Stimulated activated CD8-positive, alpha-beta memory T cell treated with anti-CD3 and anti-CD28 coated beads, Interleukin-7, amount 100 ng/mL, for 24 hours (primary cell): ENCODE results near the gene AMY1C.
"Not testable (repeated sequence)": the region's sequence is repeated elsewhere in the genome, so short reads cannot be mapped to it uniquely, and the experiment has no call there.

Experiments used
- DNase-seq: peaks from one replicate; pipeline ENCODE4 v3.0.0-alpha.2; 2020; ENCODE audit warnings: low read depth

Gene AMY1C

GRCh38 chr1:103749598-103749997 is at the start of gene AMY1C:
Gene AMY1C, plus strand, starts transcription at chr1:103749898. Its CDS starts 572 bp downstream, at chr1:103750470.
- not testable (repeated sequence) for DNase-seq

- DNase-seq: not testable (repeated sequence)
Observed at GRCh38 chr1:103700669-103701068, 49.0 kb upstream of the AMY1C start.

DNA sequence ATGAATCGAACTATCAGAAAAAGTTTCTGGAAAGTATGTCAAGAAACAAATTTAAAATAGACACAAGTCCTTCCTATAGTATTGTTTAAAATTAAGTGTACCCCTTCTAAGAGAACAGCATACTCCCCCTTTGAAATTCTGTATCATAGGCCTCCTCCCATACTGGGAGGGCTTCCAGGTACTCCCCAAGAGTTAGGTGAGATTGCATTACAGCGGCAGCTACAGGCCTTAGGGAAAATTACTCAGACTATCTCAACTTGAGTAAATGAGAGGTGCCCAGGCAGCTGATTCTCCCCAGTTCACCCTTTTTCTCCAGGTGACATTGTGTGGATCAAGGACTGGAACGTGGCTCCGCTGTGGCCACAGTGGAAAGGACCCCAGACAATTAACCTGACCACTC is 48.4 kb upstream of the AMY1C start:
- not testable (repeated sequence) for DNase-seq

GRCh38 chr1:103707670-103708069 is 42.0 kb upstream of the AMY1C start:
- DNase-seq: not testable (repeated sequence)

- not testable (repeated sequence) for DNase-seq
Observed at GRCh38 chr1:103710381-103710780, 39.3 kb upstream of the AMY1C start.

DNA sequence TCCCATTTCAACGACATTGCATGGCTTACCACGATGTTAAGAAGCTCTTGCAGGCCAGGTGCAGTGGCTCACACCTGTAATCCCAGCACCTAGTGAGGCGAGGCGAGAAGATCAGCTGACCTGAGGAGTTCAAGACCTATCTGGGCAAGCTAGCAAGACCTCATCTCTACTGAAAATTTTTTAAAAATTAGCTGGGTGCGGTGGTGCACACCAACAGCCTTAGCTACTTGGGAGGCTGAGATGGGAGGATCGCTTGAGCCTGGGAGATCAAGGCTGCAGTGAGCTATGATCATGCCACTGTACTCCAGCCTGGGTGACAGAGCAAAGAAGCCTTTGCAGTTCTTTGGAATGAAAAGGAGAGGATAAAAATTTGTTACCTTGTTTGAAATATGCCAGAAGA is 32.3 kb upstream of the AMY1C start:
- DNase-seq: not testable (repeated sequence)

- DNase-seq: not testable (repeated sequence)
Observed at GRCh38 chr1:103721473-103721872, 28.2 kb upstream of the AMY1C start.

DNA sequence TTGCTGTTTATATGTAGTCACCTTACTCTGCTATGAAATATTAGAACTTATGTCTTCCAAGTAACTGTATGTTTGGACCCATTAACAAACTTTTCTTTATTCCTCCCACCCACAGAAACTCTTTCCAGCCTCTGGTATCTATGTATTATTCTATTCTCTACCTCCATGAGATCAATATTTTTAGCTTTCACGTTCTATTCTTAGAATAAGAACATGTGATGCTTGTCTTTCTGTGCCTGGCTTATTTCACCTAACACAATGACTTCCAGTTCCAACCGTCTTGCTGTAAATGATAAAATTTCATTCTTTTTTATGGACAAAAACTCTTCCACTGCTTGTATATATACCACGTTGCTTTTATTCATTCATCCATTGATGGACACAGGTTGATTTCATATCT is 14.4 kb upstream of the AMY1C start:
- not testable (repeated sequence) for DNase-seq

- not testable (repeated sequence) for DNase-seq
Observed at GRCh38 chr1:103738031-103738430, 11.7 kb upstream of the AMY1C start.

DNA sequence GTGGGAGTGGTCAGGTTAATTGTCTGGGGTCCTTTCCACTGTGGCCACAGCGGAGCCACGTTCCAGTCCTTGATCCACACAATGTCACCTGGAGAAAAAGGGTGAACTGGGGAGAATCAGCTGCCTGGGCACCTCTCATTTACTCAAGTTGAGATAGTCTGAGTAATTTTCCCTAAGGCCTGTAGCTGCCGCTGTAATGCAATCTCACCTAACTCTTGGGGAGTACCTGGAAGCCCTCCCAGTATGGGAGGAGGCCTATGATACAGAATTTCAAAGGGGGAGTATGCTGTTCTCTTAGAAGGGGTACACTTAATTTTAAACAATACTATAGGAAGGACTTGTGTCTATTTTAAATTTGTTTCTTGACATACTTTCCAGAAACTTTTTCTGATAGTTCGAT is 5.2 kb upstream of the AMY1C start:
- DNase-seq: not testable (repeated sequence)

GRCh38 chr1:103745040-103745439 is 4.7 kb upstream of the AMY1C start:
- DNase-seq: not testable (repeated sequence)

DNA sequence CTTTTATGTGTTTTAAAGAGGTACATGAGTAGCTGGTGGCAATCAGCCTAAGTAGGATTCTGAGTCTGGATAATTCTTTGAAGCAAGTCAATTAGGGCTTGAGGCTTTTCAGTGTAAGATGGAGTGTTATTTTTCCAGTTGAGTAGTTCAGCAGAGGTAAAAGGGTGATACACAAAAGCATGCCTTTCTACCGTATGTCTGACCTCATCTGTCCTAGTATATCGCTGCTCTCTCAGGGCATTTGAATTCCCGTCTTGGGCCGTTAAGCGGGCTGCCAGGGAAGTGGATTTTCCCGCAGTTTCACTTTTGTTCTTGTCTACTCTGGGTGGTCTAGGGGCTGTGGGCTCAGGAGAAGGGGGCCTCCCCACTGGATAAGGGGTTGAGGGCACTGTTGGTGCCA is 1.4 kb upstream of the AMY1C start:
- DNase-seq: not testable (repeated sequence)

DNA sequence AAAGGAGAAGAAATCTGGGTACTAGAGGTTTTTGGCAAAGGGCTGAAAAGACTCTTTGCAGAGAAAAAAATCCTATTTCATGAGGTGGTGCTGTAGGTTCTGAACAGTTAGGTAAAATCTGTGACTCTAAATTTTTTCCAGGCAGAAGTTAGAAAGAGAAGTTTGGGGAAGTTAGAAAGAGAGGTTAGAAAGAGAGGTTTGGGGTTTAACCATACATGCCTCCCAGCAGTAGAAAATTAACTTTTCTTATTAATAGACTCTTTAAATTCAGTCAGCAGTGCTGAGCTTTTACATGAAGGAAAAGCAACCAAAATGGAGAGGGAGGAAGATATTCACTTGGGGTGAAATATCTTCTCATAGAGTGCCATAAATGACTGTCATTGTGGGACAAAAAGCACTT is 12.2 kb downstream of the AMY1C start:
- DNase-seq: no peak

GRCh38 chr1:103779932-103780331 is 30.2 kb downstream of the AMY1C start:
- no peak for DNase-seq

GRCh38 chr1:103783944-103784377 is 34.3 kb downstream of the AMY1C start:
- DNase-seq: no peak

DNA sequence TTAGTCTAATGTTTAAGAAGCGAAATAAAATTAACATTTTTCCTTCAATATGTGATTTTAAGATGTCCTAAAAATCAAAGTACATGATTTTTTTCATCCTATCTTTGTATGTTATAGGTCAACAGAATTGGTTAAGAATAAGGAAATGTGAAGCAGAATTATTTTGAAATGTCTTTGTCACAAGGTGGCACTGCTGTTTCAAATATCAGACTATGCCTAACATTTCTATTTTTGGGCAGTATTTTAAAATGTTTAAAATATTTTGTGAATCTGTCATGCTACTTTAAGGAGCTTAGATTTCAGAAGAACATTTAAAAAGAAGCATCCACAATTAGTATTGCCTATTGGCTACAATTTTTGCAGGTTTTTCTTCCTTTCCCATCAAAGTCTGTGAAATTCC is 38.7 kb downstream of the AMY1C start:
- DNase-seq: no peak

DNA sequence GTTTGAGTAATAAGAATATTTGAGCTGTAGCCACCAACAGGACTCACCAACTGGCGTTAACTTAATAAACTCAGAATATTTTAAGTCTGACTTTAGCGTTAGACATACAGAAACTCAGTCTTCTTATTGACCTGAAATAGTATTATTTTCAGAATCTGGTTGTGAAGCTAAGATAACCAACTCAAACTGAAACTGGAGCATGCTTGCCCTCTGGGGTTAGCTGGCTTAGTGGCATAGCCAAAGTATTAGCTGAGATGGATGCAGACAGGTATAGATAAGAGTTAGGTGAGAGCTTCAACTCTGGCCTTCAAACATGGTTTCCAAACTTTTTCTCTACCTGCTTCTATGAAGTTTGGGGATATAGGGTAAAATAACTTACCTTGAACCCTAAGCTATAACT is 40.5 kb downstream of the AMY1C start:
- no peak for DNase-seq
